Mammary epithelial cell (primary cell): Measurements from ENCODE around the gene MMP2.

Experiments
- CTCF ChIP-seq, 2 donors: IDR thresholded peaks in 1 of 2; conservative IDR thresholded peaks in 1 of 2; 2 replicates each; pipeline ENCODE4 v1.5.1; 2011 to 2012; ENCODE audit warnings: inconsistent platforms in 2 of 2, low read length in 2 of 2, mild to moderate bottlenecking in 2 of 2, control low read depth in 1 of 2, low read depth in 1 of 2; ENCODE audit not compliant: insufficient read depth in 1 of 2; ENCODE audit errors: extremely low read depth in 1 of 2
- EZH2 ChIP-seq: IDR thresholded peaks from 2 replicates; pipeline ENCODE4 v1.6.1; 2012; ENCODE audit warnings: low read length, inconsistent platforms, borderline replicate concordance

- TF ChIP-seq EZH2: no peak
- peak; percentile 100 for TF ChIP-seq CTCF (conservative IDR thresholded peaks at IDR 0.05 in 1 of 2, IDR thresholded peaks at IDR 0.05 in 1 of 2; ENCODE audit: extremely low read depth in 1 of 2, insufficient read depth in 1 of 2, low read depth in 1 of 2, low read length in 2 of 2)
These were observed 13.7 kb upstream of the MMP2 start for GRCh38 chr16:55465077-55465896.
